GM23338 (cell line): ENCODE measurements around the gene PRR29. TPM values are rescaled to one million over a fixed set of nuclear protein-coding genes. Genes with fewer than 3 reads are reported as not detected.

Source experiments
- CREB1 ChIP-seq: fragments of 250-450 bp; sonication (Bioruptor Pico); IDR thresholded peaks from 2 replicates; pipeline ENCODE4 v1.5.0; 2020; ENCODE audit warnings: low read depth, mild to moderate bottlenecking, moderate library complexity
- EZH2 ChIP-seq: fragments of 200-600 bp; sonication (generic); IDR thresholded peaks from one replicate; pipeline ENCODE4 v1.8.0; 2017; ENCODE audit warnings: antibody characterized with exemption, mild to moderate bottlenecking, low read depth; ENCODE audit not compliant: unreplicated experiment
- EZH2phosphoT487 ChIP-seq: fragments of 200-600 bp; sonication (generic); IDR thresholded peaks from one replicate; pipeline ENCODE4 v1.8.1; 2018; ENCODE audit warnings: antibody characterized with exemption; ENCODE audit not compliant: unreplicated experiment
- NANOG ChIP-seq: IDR thresholded peaks from 2 replicates; pipeline ENCODE4 v1.6.1; 2016; ENCODE audit warnings: antibody characterized with exemption, borderline replicate concordance
- ZNF114 ChIP-seq: fragments of 250-450 bp; sonication (Bioruptor Pico); IDR thresholded peaks from 2 replicates; pipeline ENCODE4 v1.5.0; 2020; ENCODE audit warnings: mild to moderate bottlenecking, moderate library complexity
- polyA plus RNA-seq: library from polyadenylated mRNA; unstranded; fragments of >200 nt; fragmentation: Nextera tagmentation; extraction: Ambion mirVana; gene quantifications from 2 replicates; pipeline ENCODE4 v1.2.1, GENCODE V29; 2016
- total RNA-seq: library from RNA; depleted of rRNA; stranded (reverse); fragments of >200 nt; shearing (Covaris generic); gene quantifications from 2 replicates; pipeline ENCODE4 v1.2.3, GENCODE V29; 2014
- TF ChIP-seq, protein P1 (sequence below): fragments of 250-450 bp; sonication (Bioruptor Pico); IDR thresholded peaks from 2 replicates; pipeline ENCODE4 v1.5.0; 2020; ENCODE audit warnings: mild to moderate bottlenecking, moderate library complexity
- TF ChIP-seq, protein P2 (sequence below), 2 experiments: fragments of 200-600 bp in 1 of 2; sonication (generic) in 1 of 2; conservative IDR thresholded peaks; 2 replicates each; pipeline versions ENCODE4 v1.5.1 to v1.6.1; 2016 to 2017; ENCODE audit warnings: antibody characterized with exemption in 2 of 2, low read depth in 2 of 2, mild to moderate bottlenecking in 2 of 2, moderate library complexity in 1 of 2
- TF ChIP-seq, protein P3 (sequence below): IDR thresholded peaks from 2 replicates; pipeline ENCODE4 v1.6.1; 2016; ENCODE audit warnings: antibody characterized with exemption

PRR29 gene
- total and polyA plus RNA-seq, 2 experiments from 2014 or later, result 0.24 to 1.3 TPM

DNA sequence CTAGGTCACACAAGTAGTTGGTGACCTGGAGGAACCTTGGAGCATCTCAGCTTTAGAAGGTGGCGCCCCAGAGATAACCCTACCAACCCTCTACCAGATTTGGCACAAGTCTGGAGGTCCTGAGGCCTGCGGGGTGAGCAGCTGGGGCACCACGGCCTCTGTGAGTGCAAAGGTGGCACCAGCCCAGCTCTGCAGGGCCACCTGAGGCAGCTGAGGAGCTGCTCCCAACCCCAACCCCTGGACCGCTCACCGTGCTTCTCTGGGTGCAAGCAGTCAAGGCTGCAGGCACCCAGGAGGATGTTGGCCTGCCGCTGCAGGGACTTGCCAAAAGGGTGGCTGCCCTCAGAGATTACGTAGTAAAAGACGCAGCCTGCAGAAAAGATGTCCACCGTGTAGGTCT, 50.7 kb downstream of the PRR29 start (continued):
- TF ChIP-seq, protein P1, sequence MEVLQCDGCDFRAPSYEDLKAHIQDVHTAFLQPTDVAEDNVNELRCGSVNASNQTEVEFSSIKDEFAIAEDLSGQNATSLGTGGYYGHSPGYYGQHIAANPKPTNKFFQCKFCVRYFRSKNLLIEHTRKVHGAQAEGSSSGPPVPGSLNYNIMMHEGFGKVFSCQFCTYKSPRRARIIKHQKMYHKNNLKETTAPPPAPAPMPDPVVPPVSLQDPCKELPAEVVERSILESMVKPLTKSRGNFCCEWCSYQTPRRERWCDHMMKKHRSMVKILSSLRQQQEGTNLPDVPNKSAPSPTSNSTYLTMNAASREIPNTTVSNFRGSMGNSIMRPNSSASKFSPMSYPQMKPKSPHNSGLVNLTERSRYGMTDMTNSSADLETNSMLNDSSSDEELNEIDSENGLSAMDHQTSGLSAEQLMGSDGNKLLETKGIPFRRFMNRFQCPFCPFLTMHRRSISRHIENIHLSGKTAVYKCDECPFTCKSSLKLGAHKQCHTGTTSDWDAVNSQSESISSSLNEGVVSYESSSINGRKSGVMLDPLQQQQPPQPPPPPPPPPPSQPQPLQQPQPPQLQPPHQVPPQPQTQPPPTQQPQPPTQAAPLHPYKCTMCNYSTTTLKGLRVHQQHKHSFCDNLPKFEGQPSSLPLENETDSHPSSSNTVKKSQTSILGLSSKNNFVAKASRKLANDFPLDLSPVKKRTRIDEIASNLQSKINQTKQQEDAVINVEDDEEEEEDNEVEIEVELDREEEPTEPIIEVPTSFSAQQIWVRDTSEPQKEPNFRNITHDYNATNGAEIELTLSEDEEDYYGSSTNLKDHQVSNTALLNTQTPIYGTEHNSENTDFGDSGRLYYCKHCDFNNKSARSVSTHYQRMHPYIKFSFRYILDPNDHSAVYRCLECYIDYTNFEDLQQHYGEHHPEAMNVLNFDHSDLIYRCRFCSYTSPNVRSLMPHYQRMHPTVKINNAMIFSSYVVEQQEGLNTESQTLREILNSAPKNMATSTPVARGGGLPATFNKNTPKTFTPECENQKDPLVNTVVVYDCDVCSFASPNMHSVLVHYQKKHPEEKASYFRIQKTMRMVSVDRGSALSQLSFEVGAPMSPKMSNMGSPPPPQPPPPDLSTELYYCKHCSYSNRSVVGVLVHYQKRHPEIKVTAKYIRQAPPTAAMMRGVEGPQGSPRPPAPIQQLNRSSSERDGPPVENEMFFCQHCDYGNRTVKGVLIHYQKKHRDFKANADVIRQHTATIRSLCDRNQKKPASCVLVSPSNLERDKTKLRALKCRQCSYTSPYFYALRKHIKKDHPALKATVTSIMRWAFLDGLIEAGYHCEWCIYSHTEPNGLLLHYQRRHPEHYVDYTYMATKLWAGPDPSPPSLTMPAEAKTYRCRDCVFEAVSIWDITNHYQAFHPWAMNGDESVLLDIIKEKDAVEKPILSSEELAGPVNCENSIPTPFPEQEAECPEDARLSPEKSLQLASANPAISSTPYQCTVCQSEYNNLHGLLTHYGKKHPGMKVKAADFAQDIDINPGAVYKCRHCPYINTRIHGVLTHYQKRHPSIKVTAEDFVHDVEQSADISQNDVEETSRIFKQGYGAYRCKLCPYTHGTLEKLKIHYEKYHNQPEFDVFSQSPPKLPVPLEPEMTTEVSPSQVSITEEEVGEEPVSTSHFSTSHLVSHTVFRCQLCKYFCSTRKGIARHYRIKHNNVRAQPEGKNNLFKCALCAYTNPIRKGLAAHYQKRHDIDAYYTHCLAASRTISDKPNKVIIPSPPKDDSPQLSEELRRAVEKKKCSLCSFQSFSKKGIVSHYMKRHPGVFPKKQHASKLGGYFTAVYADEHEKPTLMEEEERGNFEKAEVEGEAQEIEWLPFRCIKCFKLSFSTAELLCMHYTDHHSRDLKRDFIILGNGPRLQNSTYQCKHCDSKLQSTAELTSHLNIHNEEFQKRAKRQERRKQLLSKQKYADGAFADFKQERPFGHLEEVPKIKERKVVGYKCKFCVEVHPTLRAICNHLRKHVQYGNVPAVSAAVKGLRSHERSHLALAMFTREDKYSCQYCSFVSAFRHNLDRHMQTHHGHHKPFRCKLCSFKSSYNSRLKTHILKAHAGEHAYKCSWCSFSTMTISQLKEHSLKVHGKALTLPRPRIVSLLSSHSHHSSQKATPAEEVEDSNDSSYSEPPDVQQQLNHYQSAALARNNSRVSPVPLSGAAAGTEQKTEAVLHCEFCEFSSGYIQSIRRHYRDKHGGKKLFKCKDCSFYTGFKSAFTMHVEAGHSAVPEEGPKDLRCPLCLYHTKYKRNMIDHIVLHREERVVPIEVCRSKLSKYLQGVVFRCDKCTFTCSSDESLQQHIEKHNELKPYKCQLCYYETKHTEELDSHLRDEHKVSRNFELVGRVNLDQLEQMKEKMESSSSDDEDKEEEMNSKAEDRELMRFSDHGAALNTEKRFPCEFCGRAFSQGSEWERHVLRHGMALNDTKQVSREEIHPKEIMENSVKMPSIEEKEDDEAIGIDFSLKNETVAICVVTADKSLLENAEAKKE, result no peak
- TF ChIP-seq EZH2phosphoT487, result no peak
- TF ChIP-seq CREB1 (CRISPR knock-in tag), result no peak
- no peak for TF ChIP-seq EZH2
- no peak for TF ChIP-seq NANOG
- TF ChIP-seq ZNF114 (CRISPR knock-in tag), result no peak
- TF ChIP-seq, protein P2, sequence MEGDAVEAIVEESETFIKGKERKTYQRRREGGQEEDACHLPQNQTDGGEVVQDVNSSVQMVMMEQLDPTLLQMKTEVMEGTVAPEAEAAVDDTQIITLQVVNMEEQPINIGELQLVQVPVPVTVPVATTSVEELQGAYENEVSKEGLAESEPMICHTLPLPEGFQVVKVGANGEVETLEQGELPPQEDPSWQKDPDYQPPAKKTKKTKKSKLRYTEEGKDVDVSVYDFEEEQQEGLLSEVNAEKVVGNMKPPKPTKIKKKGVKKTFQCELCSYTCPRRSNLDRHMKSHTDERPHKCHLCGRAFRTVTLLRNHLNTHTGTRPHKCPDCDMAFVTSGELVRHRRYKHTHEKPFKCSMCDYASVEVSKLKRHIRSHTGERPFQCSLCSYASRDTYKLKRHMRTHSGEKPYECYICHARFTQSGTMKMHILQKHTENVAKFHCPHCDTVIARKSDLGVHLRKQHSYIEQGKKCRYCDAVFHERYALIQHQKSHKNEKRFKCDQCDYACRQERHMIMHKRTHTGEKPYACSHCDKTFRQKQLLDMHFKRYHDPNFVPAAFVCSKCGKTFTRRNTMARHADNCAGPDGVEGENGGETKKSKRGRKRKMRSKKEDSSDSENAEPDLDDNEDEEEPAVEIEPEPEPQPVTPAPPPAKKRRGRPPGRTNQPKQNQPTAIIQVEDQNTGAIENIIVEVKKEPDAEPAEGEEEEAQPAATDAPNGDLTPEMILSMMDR (conservative IDR thresholded peaks at IDR 0.05; ENCODE audit: low read depth in 2 of 2), result no peak
- TF ChIP-seq, protein P3, sequence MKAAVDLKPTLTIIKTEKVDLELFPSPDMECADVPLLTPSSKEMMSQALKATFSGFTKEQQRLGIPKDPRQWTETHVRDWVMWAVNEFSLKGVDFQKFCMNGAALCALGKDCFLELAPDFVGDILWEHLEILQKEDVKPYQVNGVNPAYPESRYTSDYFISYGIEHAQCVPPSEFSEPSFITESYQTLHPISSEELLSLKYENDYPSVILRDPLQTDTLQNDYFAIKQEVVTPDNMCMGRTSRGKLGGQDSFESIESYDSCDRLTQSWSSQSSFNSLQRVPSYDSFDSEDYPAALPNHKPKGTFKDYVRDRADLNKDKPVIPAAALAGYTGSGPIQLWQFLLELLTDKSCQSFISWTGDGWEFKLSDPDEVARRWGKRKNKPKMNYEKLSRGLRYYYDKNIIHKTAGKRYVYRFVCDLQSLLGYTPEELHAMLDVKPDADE, result no peak
